ENCODE results near the gene TDRD3. TPM values are rescaled to one million over a fixed set of nuclear protein-coding genes. Genes with fewer than 3 reads are reported as not detected.

TDRD3 gene
- total RNA-seq, 4 donors from 2014 or later = 14.5 to 33.8 (median 16.1) TPM

DNA sequence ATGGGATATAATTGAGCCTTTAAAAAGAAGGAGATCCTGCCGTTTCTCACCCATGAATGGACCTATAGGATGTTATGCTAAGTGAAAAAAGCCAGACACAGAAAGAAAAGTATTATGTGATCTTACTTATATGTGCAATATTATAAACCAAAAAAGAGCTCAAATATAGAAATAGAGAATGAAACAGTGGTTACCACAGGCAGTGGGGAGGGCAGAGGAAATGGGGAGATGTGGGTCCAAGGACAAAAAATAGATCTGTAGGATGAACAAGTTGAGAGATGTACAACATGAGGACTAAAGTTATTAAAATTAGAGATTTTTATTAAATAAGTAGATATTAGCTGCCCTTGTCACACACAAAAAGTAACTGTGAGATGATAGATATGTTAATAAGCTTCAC is 29.1 kb downstream of the TDRD3 start:
- no peak for TF ChIP-seq POLR2A (IDR thresholded peaks at IDR 0.05)
- TF ChIP-seq, protein P1, sequence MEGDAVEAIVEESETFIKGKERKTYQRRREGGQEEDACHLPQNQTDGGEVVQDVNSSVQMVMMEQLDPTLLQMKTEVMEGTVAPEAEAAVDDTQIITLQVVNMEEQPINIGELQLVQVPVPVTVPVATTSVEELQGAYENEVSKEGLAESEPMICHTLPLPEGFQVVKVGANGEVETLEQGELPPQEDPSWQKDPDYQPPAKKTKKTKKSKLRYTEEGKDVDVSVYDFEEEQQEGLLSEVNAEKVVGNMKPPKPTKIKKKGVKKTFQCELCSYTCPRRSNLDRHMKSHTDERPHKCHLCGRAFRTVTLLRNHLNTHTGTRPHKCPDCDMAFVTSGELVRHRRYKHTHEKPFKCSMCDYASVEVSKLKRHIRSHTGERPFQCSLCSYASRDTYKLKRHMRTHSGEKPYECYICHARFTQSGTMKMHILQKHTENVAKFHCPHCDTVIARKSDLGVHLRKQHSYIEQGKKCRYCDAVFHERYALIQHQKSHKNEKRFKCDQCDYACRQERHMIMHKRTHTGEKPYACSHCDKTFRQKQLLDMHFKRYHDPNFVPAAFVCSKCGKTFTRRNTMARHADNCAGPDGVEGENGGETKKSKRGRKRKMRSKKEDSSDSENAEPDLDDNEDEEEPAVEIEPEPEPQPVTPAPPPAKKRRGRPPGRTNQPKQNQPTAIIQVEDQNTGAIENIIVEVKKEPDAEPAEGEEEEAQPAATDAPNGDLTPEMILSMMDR (IDR thresholded peaks at IDR 0.05) = no peak
- DNase-seq = no peak
- 61 to 77% methylated on average over 1 of the region's 1 CpG for WGBS, 2 donors
- H3K27ac ChIP-seq = no peak overlapping the region
- no peak overlapping the region for H3K4me3 ChIP-seq
- no peaks in the 10 kb centered on the region for H3K27me3 ChIP-seq
- intact Hi-C loops (cut with DNase I) = no loop called here
- H3K36me3 ChIP-seq = no peaks in the 10 kb centered on the region
- no peaks in the 10 kb centered on the region for H3K4me1 ChIP-seq
- no peaks in the 10 kb centered on the region for H3K9me3 ChIP-seq

DNA sequence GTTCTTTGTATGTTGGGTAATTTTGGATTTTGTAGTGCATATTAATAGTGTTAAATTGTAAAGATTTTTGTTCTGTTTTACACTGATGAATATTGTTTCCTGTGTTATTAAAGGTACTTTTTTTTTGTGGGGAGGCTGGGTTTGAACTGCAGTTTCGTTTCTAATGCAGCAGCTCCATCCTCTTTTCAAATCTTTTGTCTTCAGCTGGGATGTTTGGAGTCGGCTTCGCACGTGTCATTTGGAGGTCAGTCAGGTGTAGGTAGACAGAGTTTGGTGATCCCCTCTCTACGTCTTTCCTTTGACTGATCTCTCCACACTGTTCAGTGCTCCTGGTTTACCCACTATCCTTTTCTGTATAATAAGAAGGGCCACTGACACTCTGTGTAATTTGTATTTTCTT is 30.3 kb downstream of the TDRD3 start:
- Histone ChIP-seq H3K9me3 (no peaks in the 10 kb centered on the region), H3K4me3 (no peak overlapping the region), H3K27me3 (no peaks in the 10 kb centered on the region), H3K36me3 (no peaks in the 10 kb centered on the region), H3K27ac (no peak overlapping the region), H3K4me1 (no peaks in the 10 kb centered on the region)
- intact Hi-C loops (cut with DNase I) = no loop called here
- 79 to 87% methylated on average over 5 of the region's 5 CpGs for WGBS, 2 donors
- no peak for DNase-seq
- TF ChIP-seq POLR2A (IDR thresholded peaks at IDR 0.05) = no peak
- TF ChIP-seq, protein P1 (IDR thresholded peaks at IDR 0.05) = no peak

DNA sequence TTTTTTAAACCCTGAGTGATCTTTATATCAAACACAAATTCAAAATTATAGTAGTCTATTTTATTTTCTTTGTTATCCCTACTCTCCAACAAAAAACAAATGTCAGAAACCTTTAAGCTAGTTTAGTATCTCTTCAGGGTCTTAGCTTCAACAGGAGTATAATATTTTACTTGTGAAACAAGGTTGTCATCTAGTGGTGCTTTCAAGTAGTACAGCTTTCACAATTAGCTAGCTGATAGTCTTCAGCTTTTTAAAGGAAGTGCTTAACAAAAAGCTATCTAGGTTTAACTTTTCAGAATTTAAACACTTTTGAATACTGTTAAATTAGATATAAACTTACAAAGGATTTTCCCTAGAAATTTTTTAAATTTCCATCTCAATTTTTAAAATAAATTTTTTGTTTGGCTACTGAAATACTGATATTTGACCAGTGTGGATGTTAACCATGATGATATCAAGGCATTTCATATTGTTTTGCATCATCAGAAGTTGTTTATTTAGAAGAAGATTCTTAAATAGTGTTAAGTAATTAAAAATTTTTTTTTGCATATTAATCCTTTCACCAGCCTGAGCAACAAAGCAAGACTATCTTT is 34.2 kb downstream of the TDRD3 start:
- intact Hi-C loops (cut with DNase I) = no loop called here
- peaks cover 0 to 12% (median 0%) of the 10 kb centered on the region in 3 donors for H3K4me1 ChIP-seq
- H3K36me3 ChIP-seq = no peaks in the 10 kb centered on the region
- no peaks in the 10 kb centered on the region for H3K27me3 ChIP-seq
- TF ChIP-seq, protein P1 (IDR thresholded peaks at IDR 0.05) = peak; percentile 54 to 95 (median 89)
- no peak for TF ChIP-seq POLR2A (IDR thresholded peaks at IDR 0.05)
- no peak overlapping the region for H3K4me3 ChIP-seq
- H3K9me3 ChIP-seq = peaks cover 0 to under 1% (median 0%) of the 10 kb centered on the region in 3 donors
- DNase-seq = no peak
- no peak overlapping the region for H3K27ac ChIP-seq

DNA sequence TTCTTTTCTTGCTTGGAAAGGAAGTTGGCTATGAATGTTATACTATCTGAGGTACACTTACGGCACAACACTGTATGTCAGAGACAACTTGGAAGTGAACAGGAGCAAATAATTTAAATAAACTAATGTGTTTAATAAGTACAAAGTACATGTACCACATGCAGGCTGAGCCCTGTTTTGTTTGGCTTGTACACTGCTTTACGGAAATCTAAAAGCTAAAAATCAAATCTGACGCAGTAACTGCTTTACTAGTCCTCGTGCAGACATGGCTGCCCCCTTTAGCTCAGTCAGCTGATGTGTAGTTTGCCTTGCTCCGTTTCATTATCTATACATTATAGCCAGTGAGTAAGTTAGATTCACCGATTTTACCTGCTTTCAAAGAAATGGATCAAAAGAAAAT is 36.5 kb downstream of the TDRD3 start:
- H3K4me3 ChIP-seq = no peak overlapping the region
- intact Hi-C loops (cut with DNase I) = no loop called here
- no peak for DNase-seq

DNA sequence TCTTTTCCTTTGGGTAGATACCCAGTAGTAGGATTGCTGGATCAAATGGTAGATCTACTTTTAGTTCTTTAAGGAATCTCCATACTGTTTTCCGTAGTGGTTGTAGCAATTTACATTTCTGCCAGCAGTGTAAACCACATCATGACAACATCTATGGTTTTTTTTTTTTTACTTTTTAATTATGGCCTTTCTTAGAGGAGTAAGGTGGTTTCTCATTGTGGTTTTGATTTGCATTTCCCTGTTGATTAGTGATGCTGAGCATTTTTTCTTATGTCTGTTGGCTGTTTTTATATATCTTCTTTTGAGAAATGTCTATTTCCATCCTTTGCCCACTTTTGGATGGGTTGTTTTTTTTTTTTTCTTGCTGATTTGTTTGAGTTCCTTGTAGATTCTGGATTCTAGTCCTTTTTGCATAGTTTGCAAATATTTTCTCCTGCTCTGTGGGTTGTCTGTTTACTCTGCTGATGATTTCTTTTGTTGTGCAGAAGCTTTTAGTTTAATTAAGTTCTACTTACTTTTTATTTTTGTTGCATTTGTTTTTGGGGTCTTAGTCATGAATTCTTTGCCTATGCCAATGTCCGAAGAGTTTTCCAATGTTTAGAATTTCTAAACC is 38.8 kb downstream of the TDRD3 start:
- Histone ChIP-seq H3K4me1 (peaks cover 0 to 16% (median 0%) of the 10 kb centered on the region in 3 donors), H3K36me3 (no peaks in the 10 kb centered on the region), H3K27me3 (no peaks in the 10 kb centered on the region), H3K9me3 (peaks cover 0 to 5% (median 0%) of the 10 kb centered on the region in 3 donors), H3K4me3 (no peak overlapping the region), H3K27ac (no peak overlapping the region)
- 96 to 100% methylated on average over 2 of the region's 2 CpGs for WGBS, 2 donors
- no peak for DNase-seq
- no peak for TF ChIP-seq POLR2A (IDR thresholded peaks at IDR 0.05)
- TF ChIP-seq, protein P1 (IDR thresholded peaks at IDR 0.05) = no peak
- intact Hi-C loops (cut with DNase I) = no loop called here

More for the DNA sequence above, 36.5 kb downstream of the TDRD3 start:
- H3K9me3 ChIP-seq = peaks cover 0 to 5% (median 0%) of the 10 kb centered on the region in 3 donors
- H3K4me1 ChIP-seq = peaks cover 0 to 12% (median 0%) of the 10 kb centered on the region in 3 donors
- TF ChIP-seq, protein P1 (IDR thresholded peaks at IDR 0.05) = no peak
- TF ChIP-seq POLR2A (IDR thresholded peaks at IDR 0.05) = no peak
- no peak overlapping the region for H3K27ac ChIP-seq
- H3K36me3 ChIP-seq = no peaks in the 10 kb centered on the region
- no peaks in the 10 kb centered on the region for H3K27me3 ChIP-seq
- WGBS, 2 donors = 37 to 59% methylated on average over 6 of the region's 6 CpGs

Measured in esophagus squamous epithelium (tissue), 5 donors.